GM13976 (cell line): ENCODE data around the gene CD164L2.

Experiments used
- DNase-seq: peaks from one replicate; pipeline ENCODE4 v3.0.0; 2012; ENCODE audit warnings: low spot score
- CTCF ChIP-seq: IDR thresholded peaks from 2 replicates; pipeline ENCODE4 v1.5.1; 2012; ENCODE audit warnings: borderline replicate concordance, mild to moderate bottlenecking; ENCODE audit not compliant: insufficient read depth; ENCODE audit errors: extremely low read depth, missing control alignments, control extremely low read depth
- in situ Hi-C: fragments of 300-500 bp; cut with MboI; formaldehyde crosslinking; loops from one replicate; pipeline ENCODE4 v1.12.0; 2022; ENCODE audit warnings: low sequenced_read_pairs, mixed read lengths, inconsistent platforms; ENCODE audit not compliant: unreplicated experiment

Gene CD164L2

DNA sequence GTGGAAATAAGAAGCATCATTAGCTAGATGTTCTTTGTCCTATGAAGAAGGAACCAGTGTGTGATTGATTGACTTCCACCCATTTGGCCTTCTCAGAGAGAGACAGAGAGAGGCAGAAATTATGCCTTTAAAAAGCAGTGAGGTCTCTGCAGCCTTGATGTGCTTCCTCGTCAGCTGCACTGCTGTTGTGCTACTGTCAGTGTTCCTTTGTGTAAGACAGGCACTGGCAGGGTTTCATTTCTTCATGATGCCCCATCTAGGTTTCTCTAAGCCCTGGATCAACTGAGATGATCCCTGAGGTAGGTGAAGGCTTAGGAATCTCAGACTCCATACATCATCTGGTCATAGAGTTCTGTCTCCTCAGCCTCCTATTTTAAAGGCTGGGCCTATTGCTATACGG, 44.2 kb upstream of the CD164L2 start:
- in situ Hi-C loops: no loop called here
- DNase-seq: no peak
- TF ChIP-seq CTCF: no peak

GRCh38 chr1:27423709-27424108, 40.6 kb upstream of the CD164L2 start:
- TF ChIP-seq CTCF: no peak
- in situ Hi-C loops: no loop called here

DNA sequence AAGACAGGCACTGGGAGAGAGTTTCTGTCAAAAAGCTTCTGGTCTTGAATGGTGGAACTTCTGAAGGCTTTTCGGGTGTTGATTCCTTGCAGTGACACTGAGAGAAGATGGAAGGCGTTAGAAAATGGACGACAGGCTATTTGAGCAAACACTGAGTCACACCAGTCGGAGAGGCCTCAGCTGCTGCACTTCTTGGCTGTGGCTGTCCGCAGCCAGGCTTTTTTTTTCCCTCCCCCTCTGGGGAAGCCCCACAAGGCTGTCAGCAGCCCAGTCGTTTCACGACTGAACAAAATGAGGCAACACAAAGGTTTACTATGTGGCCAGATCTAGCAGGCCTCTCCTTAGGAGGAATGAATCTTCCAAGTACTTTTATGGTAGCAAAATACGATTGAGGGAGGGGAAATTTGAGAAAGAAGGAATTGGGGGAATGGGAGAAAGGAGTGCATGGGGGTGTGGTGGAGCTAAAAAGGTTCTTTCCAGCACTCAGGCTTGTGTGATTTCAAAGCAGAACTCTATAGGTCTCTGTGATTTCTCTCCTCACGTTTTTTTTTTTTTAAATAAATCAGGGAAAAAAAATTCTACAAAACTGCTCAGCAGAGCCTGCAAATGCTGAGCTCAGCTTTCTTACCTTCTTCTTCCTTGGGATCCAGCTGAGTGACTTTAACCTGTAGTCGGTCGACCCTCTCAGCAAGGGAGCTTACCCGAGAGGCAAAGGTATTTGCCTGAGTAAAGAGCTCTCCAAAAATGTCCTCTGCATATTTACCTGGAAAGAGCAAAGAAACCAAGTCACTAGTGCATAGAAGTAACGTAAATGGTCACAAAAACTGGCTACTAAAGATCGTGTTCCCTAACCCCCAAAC, 35.4 kb upstream of the CD164L2 start:
- DNase-seq: peak; percentile 81

More at GRCh38 chr1:27423709-27424108, 40.6 kb upstream of the CD164L2 start:
- DNase-seq: no peak

DNA sequence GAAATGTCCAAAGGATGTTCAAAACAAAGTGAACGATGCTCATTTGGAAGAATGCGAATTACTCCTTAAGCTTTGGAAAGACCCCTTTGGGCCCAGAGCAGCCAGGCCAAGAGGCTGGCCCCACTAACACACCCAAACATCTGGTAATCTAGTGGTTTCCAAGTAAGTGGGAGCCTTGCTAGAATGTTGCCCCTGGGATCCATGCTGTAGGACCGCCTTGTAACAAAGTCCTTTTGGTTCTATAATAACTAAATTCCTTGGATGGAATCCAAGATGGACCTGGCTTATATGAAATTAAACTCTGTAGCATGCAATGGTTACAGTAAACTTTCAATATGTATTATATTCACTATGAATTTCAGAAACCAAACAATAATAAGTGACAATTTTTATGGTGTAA, 34.6 kb upstream of the CD164L2 start:
- no peak for TF ChIP-seq CTCF
- in situ Hi-C loops: no loop called here
- no peak for DNase-seq

More for the DNA sequence above, 35.4 kb upstream of the CD164L2 start:
- in situ Hi-C loops: no loop called here
- no peak for TF ChIP-seq CTCF

DNA sequence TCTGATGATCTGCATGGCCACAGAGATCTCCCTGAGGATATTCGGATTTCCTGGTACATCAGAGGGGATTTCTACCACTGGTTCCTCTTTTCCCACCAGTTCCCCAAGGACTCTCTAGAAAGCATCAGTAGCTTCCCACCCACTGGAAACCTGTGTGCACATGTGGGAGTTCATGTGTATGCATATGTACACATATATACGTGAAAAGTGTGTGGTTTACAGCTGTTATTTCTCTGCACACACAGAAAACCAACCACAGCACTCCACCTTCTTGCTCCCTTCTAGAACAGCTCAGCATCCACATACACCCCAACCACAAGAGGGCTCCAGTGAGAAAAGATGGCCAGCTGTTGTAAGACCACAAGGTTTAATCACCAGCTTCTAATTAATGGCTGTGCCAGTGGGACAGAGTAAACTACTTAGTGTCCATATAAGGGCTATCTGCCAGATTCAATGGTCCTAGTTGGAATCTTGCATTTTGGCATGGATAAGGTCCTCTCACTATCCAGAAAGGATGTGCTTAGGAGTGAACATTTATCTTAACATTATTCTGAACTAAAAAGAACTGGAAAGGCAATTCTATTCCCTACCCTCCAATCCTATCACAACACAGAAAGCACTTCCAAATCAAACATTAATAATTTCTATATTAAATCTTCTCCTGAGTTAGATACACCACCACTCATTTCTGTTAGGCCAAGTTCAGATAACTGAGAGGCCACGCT, 33.4 kb upstream of the CD164L2 start:
- peak; percentile 60 for TF ChIP-seq CTCF
- no peak for DNase-seq
- in situ Hi-C loops: no loop called here

DNA sequence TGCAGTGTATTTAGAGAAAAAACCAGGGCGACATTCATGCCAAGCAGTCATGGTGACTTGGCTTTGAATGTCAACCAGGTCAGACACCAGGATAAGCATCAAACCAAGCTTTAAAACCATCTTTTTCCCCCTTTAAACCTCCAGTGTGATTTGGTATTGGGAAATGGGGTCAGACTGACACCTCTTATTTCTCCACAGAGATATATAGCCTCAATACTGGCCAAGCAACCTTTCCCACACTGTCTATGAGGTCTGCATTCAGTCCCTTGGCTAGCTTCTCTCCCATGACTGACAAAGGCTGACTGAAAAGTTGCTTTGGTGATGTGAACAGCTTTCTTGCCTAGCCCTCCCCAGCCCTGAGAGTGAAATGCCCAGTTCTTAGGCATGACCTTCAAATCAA, 31.0 kb upstream of the CD164L2 start:
- no peak for TF ChIP-seq CTCF
- no peak for DNase-seq
- in situ Hi-C loops: no loop called here
